ENCODE results near the gene ALOX5. TPM values are rescaled to one million over a fixed set of nuclear protein-coding genes. Genes with fewer than 3 reads are reported as not detected.

Gene ALOX5
- total and polyA plus RNA-seq, 10 donors = 69.3 to 357 (median 154) TPM

DNA sequence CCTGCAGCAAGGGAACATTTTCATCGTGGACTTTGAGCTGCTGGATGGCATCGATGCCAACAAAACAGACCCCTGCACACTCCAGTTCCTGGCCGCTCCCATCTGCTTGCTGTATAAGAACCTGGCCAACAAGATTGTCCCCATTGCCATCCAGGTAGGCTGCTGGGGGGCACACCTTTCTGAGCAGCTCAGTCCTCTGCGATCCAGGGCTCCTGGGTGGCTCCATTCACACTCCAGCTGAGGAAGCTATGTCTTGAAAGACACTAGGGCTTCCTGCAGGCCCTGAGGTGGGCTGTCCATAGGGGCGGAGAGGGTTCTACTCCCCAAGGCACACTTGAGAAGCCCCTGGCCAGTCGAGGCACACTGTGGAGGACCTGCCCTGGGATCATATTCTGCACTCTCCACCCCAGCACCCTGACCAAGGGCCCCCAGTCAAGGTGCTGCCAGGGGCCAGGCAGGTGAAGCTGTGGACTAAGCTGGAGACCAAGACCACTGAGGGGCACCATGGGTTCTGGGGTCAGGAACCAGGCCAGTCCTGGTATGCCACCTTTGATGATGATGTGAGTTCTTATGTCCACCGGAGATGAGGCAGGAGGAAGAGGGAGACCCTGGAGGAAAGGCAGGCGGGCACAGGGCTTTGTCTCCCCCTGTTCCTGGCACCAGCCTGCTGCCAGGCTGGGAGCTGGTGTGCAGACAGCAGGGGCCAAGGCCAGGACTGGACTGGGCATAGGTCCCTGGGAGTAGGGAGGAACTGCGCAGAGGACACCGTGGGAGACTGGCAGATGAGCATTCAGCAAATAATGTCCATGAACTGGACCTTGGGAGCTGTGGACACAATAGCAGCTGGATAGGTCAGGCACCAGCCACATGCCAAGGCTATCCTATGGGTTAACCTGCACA is 54.8 kb downstream of the ALOX5 start:
- H3K36me3 ChIP-seq = peaks cover 0 to 100% (median 22%) of the 10 kb centered on the region in 6 donors
- DNase-seq = no peak
- H3K27ac ChIP-seq = no peak overlapping the region
- no peak overlapping the region for H3K4me3 ChIP-seq
- intact Hi-C loops (cut with DNase I; ENCODE audit: low total_unique reads) = no loop called here
- TF ChIP-seq POLR2A (IDR thresholded peaks at IDR 0.05) (no peak), POLR2AphosphoS5 (IDR thresholded peaks at IDR 0.05) (peak in 1 of 3 donors; percentile 55)
- H3K4me1 ChIP-seq = peaks cover 0 to 22% (median 4%) of the 10 kb centered on the region in 6 donors
- no peaks in the 10 kb centered on the region for H3K9me3 ChIP-seq
- peaks cover 0 to 23% (median 0%) of the 10 kb centered on the region in 7 donors for H3K27me3 ChIP-seq (replicated peaks in 1 of 7)
- 85 to 91% (median 87%) methylated on average over 6 to 10 of the region's 10 CpGs for WGBS, 5 donors

DNA sequence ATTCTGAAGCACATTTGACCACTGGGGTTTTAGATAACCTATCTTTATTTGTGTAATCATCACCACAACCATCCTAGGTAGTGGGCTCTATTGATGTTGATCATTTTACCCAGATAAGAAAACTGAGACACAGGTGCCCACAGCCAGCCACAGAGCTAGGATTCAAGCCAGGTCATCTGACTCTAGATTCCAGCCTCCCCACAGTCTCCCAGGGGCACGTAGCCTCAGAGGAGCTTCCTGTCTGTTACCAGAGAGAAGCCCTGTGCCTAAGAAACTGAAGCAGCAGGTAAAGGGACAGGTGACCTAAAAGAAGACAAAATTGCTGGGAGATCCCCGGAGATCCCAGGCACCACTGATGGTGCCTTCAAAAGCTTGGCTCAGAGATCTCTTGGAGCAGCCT is 55.8 kb downstream of the ALOX5 start:
- Histone ChIP-seq H3K9me3 (no peaks in the 10 kb centered on the region), H3K27me3 (replicated peaks in 1 of 7) (peaks cover 0 to 23% (median 0%) of the 10 kb centered on the region in 7 donors), H3K36me3 (peaks cover 0 to 100% (median 22%) of the 10 kb centered on the region in 6 donors), H3K4me1 (peaks cover 0 to 13% (median 4%) of the 10 kb centered on the region in 6 donors), H3K27ac (no peak overlapping the region), H3K4me3 (no peak overlapping the region)
- TF ChIP-seq, protein P1, sequence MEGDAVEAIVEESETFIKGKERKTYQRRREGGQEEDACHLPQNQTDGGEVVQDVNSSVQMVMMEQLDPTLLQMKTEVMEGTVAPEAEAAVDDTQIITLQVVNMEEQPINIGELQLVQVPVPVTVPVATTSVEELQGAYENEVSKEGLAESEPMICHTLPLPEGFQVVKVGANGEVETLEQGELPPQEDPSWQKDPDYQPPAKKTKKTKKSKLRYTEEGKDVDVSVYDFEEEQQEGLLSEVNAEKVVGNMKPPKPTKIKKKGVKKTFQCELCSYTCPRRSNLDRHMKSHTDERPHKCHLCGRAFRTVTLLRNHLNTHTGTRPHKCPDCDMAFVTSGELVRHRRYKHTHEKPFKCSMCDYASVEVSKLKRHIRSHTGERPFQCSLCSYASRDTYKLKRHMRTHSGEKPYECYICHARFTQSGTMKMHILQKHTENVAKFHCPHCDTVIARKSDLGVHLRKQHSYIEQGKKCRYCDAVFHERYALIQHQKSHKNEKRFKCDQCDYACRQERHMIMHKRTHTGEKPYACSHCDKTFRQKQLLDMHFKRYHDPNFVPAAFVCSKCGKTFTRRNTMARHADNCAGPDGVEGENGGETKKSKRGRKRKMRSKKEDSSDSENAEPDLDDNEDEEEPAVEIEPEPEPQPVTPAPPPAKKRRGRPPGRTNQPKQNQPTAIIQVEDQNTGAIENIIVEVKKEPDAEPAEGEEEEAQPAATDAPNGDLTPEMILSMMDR (IDR thresholded peaks at IDR 0.05 in 8 of 11, conservative IDR thresholded peaks at IDR 0.05 in 3 of 11) = no peak
- no peak for TF ChIP-seq POLR2AphosphoS5 (IDR thresholded peaks at IDR 0.05)
- TF ChIP-seq POLR2A (IDR thresholded peaks at IDR 0.05) = no peak
- 62 to 78% (median 73%) methylated on average over 2 of the region's 2 CpGs for WGBS, 5 donors
- intact Hi-C loops (cut with DNase I; ENCODE audit: low total_unique reads) = no loop called here
- no peak for DNase-seq

DNA sequence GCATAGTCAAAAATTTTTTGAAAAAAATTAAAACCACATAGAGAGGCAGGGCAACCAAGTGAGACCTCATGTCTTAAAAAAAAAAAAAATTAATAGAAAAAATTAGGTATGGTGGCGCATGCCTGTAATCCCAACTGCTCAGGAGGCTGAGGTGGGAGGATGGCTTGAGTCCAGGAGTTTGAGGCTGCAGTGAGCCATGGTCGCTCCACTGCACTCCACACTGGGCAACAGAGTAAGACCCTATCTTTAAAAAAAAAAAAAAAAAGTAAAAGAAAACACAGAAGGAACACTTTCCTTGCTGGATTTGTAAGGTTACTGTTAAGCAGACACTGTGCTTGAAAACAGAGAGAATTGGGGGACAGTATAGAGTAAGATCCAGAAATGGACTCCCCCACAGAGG is 58.1 kb downstream of the ALOX5 start:
- WGBS, 5 donors = 86 to 97% (median 93%) methylated on average over 2 of the region's 2 CpGs
- Histone ChIP-seq H3K36me3 (peaks cover 0 to 86% (median 16%) of the 10 kb centered on the region in 6 donors), H3K4me1 (peaks cover 0 to 12% (median 5%) of the 10 kb centered on the region in 6 donors), H3K27me3 (replicated peaks in 1 of 7) (peaks cover 0 to 23% (median 0%) of the 10 kb centered on the region in 7 donors), H3K9me3 (no peaks in the 10 kb centered on the region), H3K27ac (no peak overlapping the region), H3K4me3 (no peak overlapping the region)
- TF ChIP-seq POLR2AphosphoS5 (IDR thresholded peaks at IDR 0.05) (no peak), POLR2A (IDR thresholded peaks at IDR 0.05) (no peak)
- no peak for DNase-seq
- intact Hi-C loops (cut with DNase I; ENCODE audit: low total_unique reads) = no loop called here

DNA sequence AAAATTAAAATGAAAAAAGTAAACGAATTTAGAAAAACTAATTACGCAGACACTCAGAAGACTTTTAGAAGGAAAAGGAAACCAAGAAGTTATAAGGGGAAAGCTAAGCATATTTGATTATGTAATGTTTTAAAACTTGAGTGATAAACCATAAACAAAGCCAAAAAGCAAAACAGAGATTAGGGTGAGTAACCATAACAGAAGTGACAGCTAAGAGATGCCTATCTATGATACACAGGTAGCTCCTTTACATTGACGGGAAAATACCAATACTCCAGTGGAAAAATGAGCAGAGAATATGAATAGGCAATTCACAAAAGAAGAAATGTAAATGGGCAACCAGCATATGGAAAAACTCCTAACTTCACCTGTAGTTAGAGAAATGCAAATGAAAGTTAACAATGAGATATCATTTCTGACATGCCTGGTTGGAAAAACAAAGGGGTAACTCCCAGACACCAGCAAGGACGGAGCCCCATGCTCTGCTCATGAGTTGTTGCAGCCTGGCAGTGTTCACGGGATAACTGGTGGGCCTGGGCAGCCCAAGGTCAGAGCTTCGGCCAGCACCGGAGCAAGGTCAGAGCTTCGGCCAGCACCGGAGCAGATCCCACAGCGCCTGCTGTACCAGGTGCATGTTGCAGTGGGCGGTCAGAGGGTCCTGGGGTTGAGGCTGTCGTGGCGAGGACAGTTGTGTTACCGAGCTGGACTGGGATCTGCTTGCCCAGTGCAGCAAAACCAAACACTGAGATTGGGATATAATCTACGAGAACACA is 58.9 kb downstream of the ALOX5 start:
- DNase-seq = no peak
- Histone ChIP-seq H3K27ac (peak overlapping the region in 1 of 8 donors; percentile 68), H3K27me3 (replicated peaks in 1 of 7) (peaks cover 0 to 16% (median 0%) of the 10 kb centered on the region in 7 donors), H3K9me3 (no peaks in the 10 kb centered on the region), H3K4me1 (peaks cover 0 to 20% (median 12%) of the 10 kb centered on the region in 6 donors), H3K36me3 (peaks cover 0 to 78% (median 11%) of the 10 kb centered on the region in 6 donors), H3K4me3 (no peak overlapping the region)
- 77 to 87% (median 82%) methylated on average over 10 to 15 of the region's 15 CpGs for WGBS, 5 donors
- intact Hi-C loops (cut with DNase I; ENCODE audit: low total_unique reads) = no loop called here
- TF ChIP-seq, protein P1 (IDR thresholded peaks at IDR 0.05 in 8 of 11, conservative IDR thresholded peaks at IDR 0.05 in 3 of 11) = no peak
- no peak for TF ChIP-seq POLR2A (IDR thresholded peaks at IDR 0.05)
- peak in 1 of 3 donors; percentile 59 for TF ChIP-seq POLR2AphosphoS5 (IDR thresholded peaks at IDR 0.05)

All from spleen (tissue), 11 donors.